Kidney epithelial cell (primary cell): ENCODE results near the gene NEIL3. TPM values are rescaled to one million over a fixed set of nuclear protein-coding genes. Genes with fewer than 3 reads are reported as not detected.
A peak's percentile ranks its signal among the peaks of the same experiment; 100 is the strongest.

ENCODE experiments used
- DNase-seq: peaks from one replicate; pipeline ENCODE4 v3.0.0-alpha.2; 2010; ENCODE audit warnings: low read depth
- H3K27me3 ChIP-seq: 2 replicates; pipeline ENCODE4 v1.6.0; 2011; ENCODE audit warnings: low read length; ENCODE audit not compliant: control insufficient read depth, insufficient read depth
- H3K36me3 ChIP-seq: 2 replicates; pipeline ENCODE4 v1.5.1; 2011; ENCODE audit warnings: low read length; ENCODE audit not compliant: control insufficient read depth, insufficient read depth
- H3K4me3 ChIP-seq: 2 replicates; pipeline ENCODE4 v1.5.1; 2011; ENCODE audit warnings: low read depth, mild to moderate bottlenecking, control low read depth, low read length
- CTCF ChIP-seq: IDR thresholded peaks from 2 replicates; pipeline ENCODE4 v1.5.1; 2011; ENCODE audit warnings: mild to moderate bottlenecking, moderate library complexity, low read length, control low read depth, inconsistent platforms; ENCODE audit not compliant: insufficient read depth, poor library complexity, severe bottlenecking
- total RNA-seq: library from RNA; depleted of rRNA; stranded (reverse); fragments of >200 nt; gene quantifications from 2 replicates; pipeline ENCODE4 v1.2.3, GENCODE V29; 2015

NEIL3 gene
- total RNA-seq, 1 donor from 2014 or later, result 2.1 TPM

GRCh38 chr4:177376024-177376423 is 66.3 kb downstream of the NEIL3 start:
- DNase-seq, result no peak
- H3K4me3 ChIP-seq, result no peak overlapping the region
- TF ChIP-seq CTCF, result no peak
- no peaks in the 10 kb centered on the region for H3K27me3 ChIP-seq
- no peaks in the 10 kb centered on the region for H3K36me3 ChIP-seq

GRCh38 chr4:177380730-177381287 is 71.1 kb downstream of the NEIL3 start:
- H3K36me3 ChIP-seq, result no peaks in the 10 kb centered on the region
- peak; percentile 3 for TF ChIP-seq CTCF
- no peak overlapping the region for H3K4me3 ChIP-seq
- no peak for DNase-seq
- H3K27me3 ChIP-seq, result no peaks in the 10 kb centered on the region

- Histone ChIP-seq H3K36me3 (no peaks in the 10 kb centered on the region), H3K4me3 (no peak overlapping the region), H3K27me3 (no peaks in the 10 kb centered on the region)
- DNase-seq, result no peak
- no peak for TF ChIP-seq CTCF
These were observed 72.2 kb downstream of the NEIL3 start for GRCh38 chr4:177381762-177382310.

GRCh38 chr4:177384856-177385397 is 75.3 kb downstream of the NEIL3 start:
- H3K36me3 ChIP-seq, result no peaks in the 10 kb centered on the region
- no peak for TF ChIP-seq CTCF
- no peak overlapping the region for H3K4me3 ChIP-seq
- H3K27me3 ChIP-seq, result no peaks in the 10 kb centered on the region
- no peak for DNase-seq

GRCh38 chr4:177385576-177386277 is 76.1 kb downstream of the NEIL3 start:
- H3K4me3 ChIP-seq, result no peak overlapping the region
- no peak for DNase-seq
- H3K36me3 ChIP-seq, result no peaks in the 10 kb centered on the region
- H3K27me3 ChIP-seq, result no peaks in the 10 kb centered on the region
- no peak for TF ChIP-seq CTCF
